Measurements from ENCODE around the gene FADS1.

GRCh38 chr11:61799665-61800284 lies 17.0 kb downstream of the FADS1 start:
- TF ChIP-seq CTCF (IDR thresholded peaks at IDR 0.05) = no peak
- TF ChIP-seq POLR2A (IDR thresholded peaks at IDR 0.05) = no peak
